HG02852 (cell line): ENCODE measurements around the gene ACCS.
A peak's percentile ranks its signal among the peaks of the same experiment; 100 is the strongest.

ENCODE experiments used
- ATAC-seq: cut with Tn5 transposase; IDR thresholded peaks from one replicate; pipeline ENCODE4 v1.9.1; 2021; ENCODE audit warnings: mild to moderate bottlenecking, moderate library complexity; ENCODE audit not compliant: unreplicated experiment

The ACCS gene, protein sequence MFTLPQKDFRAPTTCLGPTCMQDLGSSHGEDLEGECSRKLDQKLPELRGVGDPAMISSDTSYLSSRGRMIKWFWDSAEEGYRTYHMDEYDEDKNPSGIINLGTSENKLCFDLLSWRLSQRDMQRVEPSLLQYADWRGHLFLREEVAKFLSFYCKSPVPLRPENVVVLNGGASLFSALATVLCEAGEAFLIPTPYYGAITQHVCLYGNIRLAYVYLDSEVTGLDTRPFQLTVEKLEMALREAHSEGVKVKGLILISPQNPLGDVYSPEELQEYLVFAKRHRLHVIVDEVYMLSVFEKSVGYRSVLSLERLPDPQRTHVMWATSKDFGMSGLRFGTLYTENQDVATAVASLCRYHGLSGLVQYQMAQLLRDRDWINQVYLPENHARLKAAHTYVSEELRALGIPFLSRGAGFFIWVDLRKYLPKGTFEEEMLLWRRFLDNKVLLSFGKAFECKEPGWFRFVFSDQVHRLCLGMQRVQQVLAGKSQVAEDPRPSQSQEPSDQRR

DNA sequence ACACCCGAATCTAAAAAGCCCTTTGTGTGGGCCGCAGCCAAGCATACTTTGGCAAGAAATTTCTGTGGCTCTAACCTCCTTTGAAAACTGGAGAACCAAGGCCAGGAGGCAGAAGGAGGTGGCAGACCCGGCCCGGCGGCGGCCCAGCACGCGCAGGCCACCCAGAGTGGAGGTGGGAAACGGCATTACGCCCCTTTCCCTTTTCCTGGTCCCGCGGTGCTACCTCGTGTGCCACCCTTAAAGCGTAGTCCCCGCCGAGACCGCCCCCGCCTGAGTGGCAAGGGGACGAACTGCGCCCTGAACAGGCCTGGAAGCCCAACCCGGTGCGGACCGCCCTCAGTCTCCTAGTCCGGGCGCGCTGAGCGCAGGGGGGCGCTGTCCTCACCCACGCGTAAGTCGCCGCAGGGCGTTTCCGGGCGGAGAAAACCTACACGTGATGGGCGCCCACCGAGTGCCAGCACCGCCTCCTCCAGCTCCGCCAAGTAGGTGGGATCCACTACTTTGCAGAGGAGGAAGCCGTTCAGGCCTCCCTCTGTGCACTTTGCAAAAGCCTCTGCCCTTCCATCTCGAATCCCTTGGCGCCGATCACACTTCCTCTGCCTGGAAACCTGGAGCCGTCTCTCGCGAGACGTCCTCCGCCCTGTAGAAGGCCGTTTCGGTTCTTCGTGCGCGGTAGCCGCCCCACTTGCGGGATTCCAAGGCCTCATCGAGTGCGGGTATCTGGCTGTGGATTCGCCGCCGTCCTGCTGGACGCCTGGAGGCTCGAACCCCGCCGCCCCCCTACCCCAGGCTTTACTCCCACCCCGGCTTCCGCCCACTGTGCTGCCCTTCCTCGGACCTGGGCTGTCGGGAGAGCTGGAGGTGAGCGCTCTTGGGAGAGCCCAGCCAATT, at the start of gene ACCS:
Gene ACCS (plus strand): TSS at position 430 of the 891 bp plus-strand sequence. CDS start 1,358 bp downstream, outside the sequence.
- ATAC-seq, result peak; percentile 94

DNA sequence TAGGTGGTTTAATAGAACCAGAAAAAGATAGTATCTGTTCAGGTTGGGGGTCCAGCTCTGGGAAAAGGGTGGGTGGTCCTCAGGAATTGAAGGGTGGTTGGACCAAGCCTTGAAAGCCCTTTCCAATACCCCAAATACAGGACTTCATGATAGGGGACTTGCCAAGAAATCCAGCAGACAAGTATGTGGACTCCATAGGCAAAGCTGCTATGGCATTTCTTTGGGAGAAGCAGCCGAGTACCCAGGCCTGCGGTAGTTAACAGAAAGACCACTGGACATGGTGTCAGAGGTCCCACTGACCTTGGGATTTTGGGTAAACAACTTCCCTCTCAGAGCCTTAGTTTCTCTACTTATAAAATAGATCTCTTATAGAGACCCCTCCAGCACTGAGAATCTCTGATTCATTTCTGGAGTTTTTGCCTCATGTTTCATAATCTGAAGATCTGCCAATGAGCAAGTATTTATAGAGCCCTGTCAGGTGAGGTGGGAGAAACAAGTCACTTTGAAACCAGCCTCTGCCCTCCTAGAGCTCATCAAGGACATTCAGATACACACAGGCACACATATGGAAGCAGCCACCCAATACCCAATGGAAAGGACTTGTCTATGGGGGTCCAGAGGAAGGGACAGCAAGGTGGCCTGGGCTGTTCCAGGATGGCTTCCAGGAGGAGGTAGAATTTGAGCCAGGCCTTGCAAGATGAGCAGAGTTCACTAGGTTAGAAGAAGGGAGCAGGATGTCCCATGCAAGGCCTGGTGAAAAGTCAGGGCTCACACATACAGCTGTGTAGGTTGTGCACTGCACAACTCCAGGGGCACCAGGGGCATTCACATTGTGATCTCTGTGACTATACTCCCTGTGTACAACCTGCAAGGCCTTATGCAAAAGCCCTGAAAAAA, 49.3 kb upstream of the ACCS start:
- no peak for ATAC-seq

GRCh38 chr11:44017443-44018126, 48.5 kb upstream of the ACCS start:
- ATAC-seq, result no peak

DNA sequence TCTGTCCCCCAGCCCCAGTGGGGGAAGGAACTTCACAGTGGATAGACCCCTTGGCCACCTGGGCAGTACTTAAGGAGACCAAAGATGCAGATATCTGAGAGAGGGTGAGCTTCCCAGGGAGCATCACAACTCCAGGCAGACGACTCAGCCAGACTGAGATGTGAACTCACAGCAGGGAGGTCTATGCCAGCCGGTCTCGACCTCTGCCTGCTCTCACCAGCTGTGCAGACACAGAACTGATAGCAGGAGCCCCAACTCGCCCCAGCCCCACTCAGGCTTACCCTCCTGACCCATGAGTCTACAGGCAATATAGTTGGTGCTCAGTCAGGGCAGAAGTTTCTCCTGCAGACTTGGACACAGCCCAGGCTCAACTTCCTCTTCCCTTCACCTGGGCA, 47.9 kb upstream of the ACCS start:
- no peak for ATAC-seq

DNA sequence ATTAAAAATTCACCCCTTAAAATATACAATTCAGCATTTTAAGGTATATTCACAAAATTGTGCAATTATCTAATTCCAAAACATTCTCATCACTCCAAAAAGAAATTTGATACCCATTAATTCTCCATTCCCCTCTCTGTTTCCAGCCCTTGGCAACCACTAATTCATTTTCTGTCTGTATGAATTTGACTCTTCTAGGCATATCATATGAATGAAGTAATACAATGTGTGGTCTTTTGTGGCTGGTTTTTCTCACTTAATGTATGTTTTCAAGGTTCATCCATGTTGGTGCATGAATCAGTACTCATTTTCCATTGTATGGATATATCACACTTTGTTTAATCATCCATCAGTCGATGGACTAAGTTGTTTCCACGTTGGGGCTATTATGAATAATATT, 47.2 kb upstream of the ACCS start:
- ATAC-seq, result no peak

- no peak for ATAC-seq
Measured at GRCh38 chr11:44024977-44025376, 41.1 kb upstream of the ACCS start.

DNA sequence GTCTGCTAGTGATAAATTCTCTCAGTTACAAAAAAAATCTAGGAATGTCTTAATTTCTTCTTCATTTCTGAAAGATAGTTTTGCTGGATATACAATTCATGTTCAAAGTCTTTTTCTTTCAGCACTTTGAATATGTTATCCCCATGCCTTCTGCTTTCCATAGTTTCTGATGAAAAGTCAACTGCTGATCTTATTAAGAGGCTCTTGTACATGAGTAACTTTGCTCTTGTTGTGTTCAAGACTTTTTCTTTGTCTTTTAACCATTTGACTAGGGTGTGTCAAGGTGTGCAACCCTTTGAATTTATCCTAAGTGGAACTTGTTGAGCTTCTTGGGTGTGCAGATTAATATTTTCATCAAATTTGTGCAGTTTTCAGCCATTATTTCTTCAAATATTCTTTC, 40.3 kb upstream of the ACCS start:
- no peak for ATAC-seq

GRCh38 chr11:44028401-44028800, 37.7 kb upstream of the ACCS start:
- ATAC-seq, result no peak

- no peak for ATAC-seq
Measured at GRCh38 chr11:44028816-44029506, 37.1 kb upstream of the ACCS start.

DNA sequence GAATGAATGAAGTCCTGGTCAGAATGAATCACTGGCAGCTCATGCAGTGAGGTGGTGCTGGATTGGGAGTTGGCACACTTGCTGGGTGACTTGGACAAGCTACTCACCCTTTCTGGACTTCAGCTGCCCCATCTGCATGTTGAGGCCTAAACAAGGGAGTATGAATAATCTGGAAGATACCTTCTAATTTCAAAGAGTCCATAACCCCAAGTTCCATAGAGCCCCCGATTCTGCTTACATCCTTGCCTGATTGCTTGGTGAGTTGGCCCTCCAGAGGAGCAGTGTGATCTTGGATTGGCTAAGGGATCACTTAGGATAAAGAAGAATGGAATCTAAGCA, 36.6 kb upstream of the ACCS start:
- no peak for ATAC-seq

DNA sequence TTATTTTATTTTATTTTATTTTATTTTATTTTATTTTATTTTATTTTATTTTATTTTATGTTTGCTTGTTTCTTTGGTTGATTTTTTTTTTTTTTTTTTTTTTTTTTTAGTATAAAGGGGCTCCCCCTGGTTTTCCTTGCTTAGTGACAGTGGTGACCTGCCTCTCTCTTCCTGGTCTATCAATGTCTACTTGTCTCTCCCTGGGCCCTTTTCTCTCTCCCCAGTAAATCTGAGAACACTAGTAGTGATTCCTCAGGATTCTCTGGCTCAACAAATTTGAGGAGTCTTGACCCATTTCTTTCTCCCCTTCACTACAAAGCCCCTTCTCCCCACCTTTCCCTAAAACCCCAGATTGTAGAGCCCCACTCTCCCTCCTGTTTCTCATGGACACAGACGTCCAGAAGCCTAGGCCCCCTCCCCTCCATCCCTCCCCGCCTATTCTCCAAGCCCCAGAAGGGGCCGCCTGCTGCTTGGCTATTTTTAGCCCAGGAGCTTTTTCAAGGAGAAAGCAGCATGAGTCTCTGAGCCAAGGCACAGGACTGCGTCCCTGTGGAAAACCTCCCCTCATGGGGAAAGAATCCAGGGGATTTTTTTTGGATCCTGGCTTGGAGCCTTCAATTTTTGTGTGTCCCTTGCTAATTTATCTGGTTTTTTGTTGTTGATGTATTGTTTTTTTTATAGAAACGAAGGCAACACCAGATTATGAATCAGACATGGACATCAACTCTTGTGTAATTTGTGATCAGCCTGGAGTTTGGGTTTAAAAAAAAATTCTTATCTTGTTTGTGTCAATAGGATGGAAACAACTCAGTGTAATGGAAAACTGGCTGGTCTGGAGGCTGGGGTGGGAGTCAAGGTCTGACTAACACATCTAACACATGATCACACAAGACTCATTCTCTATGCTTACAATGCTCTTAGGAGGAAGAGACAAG, 35.8 kb upstream of the ACCS start:
- ATAC-seq, result no peak

GRCh38 chr11:44030996-44031395, 35.1 kb upstream of the ACCS start:
- no peak for ATAC-seq

GRCh38 chr11:44031549-44031948, 34.5 kb upstream of the ACCS start:
- no peak for ATAC-seq

- no peak for ATAC-seq
Measured at GRCh38 chr11:44032299-44033085, 33.6 kb upstream of the ACCS start.

- no peak for ATAC-seq
Measured at GRCh38 chr11:44033411-44033850, 32.6 kb upstream of the ACCS start.

DNA sequence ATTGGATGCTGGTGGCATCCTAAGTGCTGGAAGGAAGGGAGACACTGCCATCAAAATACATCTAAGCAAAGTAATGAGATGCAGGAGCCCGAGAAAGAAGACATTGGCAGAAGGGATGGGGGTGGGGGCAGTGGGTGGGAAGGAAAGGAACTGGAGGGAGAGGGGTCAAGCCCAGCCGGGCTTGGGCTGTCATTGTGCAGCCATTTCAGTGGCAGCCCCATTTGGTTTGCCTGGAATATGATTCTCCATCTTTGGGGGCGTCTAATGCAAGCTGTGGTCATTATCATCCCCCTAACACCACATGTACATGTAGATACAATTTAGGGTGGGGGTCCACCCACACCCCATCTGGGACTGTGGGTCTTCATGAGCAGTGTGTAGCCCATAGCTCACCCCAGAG, 32.2 kb upstream of the ACCS start:
- ATAC-seq, result no peak

DNA sequence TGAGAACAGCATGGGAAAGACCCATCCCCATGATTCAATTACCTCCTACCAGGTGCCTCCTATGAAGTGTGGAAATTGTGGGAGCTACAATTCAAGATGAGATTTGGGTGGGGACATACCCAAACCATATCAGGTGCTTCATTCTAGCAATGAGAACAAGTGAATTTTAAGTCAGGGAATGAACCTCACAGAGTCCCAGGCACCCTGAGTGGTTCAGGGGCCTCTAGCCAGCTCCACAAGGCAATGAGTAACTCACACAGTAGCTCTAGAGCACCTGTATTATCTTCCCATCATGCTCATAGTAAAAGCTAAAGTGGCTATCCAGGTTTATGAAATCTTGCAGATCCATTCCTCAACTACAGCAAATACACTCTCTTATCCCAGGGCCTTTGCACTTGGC, 31.4 kb upstream of the ACCS start:
- ATAC-seq, result no peak
